NCI-H510A treated with DMSO at 0.1 percent for 48 hours (cell line): Measurements from ENCODE around the gene OSBPL9.

Experiments used
- DNase-seq: peaks from one replicate; lab custom pipeline; 2025; lab: John Stamatoyannopoulos, UW

Gene OSBPL9, protein sequence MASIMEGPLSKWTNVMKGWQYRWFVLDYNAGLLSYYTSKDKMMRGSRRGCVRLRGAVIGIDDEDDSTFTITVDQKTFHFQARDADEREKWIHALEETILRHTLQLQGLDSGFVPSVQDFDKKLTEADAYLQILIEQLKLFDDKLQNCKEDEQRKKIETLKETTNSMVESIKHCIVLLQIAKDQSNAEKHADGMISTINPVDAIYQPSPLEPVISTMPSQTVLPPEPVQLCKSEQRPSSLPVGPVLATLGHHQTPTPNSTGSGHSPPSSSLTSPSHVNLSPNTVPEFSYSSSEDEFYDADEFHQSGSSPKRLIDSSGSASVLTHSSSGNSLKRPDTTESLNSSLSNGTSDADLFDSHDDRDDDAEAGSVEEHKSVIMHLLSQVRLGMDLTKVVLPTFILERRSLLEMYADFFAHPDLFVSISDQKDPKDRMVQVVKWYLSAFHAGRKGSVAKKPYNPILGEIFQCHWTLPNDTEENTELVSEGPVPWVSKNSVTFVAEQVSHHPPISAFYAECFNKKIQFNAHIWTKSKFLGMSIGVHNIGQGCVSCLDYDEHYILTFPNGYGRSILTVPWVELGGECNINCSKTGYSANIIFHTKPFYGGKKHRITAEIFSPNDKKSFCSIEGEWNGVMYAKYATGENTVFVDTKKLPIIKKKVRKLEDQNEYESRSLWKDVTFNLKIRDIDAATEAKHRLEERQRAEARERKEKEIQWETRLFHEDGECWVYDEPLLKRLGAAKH

DNA sequence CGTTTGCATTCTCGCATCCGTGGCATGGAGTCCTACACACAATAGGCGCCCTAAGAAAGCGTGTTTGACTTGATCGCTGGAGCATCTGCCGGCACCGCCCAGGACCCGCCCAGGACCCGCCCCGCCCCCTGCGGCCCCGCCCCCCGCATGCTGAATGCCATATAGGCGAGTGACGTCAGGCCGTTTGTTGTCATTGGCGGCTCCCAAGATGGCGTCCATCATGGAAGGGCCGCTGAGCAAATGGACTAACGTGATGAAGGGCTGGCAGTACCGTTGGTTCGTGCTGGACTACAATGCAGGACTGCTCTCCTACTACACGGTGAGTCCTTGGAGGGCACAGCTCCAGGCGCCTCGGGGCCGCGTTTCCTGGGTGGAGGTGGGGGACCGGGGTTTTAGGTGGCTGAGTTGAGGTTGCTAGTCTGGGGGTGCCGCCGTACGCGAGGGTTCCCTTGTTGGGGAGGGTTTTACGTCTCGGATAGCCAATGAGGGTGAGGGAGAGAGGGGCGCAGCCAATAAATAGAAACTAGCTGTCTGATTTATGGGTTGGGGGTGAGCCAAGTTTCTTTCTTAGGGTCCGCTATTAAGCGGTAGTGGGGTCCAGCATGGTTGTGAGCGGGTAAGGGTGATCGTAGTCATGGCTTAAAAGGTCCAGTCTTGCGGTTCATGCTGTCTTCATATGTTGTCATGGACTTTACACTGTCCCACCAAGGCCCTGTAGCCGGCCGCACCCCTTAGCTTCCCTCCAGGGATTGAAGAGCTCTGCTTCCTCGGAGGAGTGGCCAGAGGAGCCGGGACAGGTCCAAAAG, at the start of gene OSBPL9:
TSS of gene OSBPL9 (plus strand) at position 190 of the 806 bp plus-strand sequence. CDS start at position 209, 19 bp downstream.
- DNase-seq: peak; percentile 93

DNA sequence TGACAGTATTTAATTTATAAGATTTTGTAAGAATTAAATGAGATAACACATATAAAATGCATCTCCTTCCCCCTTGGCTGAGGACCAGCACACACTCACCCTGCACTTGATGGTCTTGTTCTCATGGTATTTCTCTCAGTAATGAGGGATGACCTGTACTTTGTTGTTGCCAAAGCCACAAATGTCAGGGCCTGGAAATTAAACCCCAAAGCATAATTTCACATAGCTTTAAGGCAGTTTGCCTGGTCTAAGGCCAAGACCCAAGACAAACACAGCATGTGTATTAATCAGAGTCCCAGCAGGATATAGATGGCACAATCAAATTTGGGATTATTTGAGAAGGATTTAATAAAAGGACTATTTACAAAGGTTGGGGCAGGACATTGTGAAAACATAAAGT, 49.2 kb upstream of the OSBPL9 start:
- no peak for DNase-seq

DNA sequence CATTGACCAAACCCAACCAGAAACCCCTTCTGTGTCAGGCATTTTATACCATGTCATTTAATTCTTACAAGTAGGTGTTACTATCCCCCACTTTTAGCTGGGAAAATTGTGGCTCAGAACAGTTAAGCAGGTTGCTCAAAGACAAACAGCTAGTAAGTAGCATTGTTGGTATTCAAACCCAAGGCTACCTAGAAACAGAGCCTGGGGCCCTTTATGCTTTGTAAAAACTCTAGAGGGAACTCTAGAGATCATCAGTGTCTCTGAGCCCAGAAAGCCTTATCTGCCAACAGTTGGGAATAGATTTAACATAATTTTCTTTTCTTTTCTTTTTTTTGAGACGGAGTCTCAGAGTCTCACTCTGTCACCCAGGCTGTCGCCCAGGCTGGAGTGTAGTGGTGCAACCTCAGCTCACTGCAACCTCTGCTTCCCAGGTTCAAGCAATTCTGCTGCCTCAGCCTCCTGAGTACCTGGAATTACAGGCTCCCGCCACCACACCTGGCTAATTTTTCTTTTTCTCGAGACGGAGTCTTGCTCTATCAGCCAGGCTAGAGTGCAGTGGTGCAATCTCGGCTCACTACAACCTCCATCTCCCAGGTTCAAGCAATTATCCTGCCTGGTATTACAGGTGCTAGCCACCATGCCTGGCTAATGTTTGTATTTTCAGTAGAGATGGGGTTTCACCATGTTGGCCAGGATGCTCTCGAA, 48.5 kb upstream of the OSBPL9 start:
- DNase-seq: no peak

DNA sequence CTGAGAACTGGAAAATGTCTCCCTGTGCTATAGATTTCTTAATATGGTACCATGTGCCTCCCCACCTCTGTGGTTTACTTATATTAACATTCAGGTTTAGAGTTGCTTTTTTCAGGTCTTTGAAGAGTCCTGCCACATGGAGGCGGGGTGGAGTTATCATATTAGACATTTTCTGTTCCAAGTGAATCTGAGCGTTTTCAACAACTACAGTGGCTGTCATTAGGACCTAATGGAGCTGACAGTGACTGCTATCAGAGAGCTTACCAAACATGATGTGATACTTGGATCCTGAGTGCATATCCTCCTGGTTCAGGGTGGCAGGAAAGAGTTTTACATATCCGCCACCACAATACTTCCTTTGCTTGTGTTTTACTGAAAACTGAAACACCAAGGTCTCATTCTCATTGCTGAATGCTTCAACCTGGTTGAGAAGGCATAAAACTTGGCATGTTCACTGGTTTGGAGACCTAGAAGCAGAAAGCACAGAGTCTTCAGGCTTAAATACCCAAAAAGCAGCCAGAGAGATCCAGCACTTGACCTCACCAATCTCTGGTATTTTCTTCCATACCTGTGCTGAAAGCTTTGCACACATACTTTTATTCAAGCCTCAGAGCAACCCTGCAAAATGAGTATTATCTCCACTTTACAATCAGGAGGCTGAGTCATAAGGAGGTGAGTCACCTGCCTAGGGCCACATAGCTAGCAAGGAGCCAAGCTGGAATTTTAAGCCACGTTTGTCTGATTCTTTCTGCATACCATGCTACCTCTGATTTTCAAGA, 47.4 kb upstream of the OSBPL9 start:
- DNase-seq: no peak

DNA sequence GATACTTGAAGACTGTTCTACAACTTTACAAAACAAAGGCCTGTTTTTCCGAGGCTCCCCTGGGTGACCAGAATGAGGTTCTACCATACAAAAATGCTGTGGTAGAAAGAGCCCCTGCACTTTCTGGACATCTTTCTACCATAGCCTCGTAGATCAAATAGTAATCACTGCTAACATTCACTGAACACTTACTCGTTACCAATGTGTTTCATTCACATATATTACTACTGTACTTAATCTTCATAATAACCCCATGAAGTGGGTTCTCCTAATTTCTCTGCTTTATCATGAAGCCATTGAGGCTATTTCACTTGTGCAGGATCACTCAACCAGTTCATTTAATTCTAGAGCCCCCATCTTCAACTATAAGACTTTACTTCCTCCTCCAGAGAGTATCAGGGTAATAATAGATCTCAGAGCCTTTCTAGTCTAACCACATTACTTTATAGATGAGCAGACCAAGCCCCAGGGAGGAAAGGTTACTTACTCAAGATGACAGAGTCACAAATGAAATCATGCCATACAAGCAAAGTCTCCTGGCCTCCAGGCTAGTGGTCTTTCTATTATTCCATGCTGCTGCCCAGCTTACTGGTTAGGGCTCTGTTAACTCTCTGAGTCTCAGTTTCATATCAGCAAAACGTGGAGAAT, 46.7 kb upstream of the OSBPL9 start:
- DNase-seq: no peak

DNA sequence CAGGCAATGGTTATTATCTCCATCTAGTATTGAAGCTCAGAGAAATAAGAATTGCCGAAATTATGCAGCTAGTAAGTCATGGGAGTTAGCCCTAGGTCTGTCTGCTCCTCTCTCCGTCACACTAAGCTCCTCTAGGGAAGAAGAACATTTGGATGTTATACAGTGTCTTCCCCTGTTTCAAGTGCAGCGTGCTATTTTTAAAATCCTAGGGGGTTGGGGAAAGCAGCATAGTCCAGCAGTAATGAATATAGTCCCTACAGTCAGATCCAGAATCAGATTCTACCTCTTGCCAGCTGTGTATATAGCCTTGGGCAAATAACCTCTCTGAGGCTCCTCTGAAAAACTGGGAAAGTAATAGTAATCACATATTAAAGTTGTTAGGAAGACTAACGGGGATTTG, 44.5 kb upstream of the OSBPL9 start:
- no peak for DNase-seq

DNA sequence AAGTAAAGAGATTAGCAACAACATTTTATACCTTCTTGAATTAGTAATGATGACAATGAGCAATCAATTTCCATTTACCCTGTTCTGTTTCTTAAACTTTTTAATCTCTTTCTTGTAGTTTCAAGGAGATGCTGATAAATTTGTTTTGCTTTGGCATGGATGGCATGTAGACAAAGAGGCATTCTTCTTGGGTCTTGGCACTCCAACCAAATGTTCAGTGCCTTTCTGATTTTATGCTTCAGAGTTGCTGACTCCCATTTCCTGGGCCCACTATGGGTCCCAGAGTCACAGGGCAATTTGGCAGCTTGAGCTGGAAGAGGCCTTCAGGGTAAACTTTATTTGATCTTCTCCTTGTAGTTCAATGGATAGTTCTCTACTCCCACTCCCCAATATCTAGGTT, 42.1 kb upstream of the OSBPL9 start:
- DNase-seq: no peak

DNA sequence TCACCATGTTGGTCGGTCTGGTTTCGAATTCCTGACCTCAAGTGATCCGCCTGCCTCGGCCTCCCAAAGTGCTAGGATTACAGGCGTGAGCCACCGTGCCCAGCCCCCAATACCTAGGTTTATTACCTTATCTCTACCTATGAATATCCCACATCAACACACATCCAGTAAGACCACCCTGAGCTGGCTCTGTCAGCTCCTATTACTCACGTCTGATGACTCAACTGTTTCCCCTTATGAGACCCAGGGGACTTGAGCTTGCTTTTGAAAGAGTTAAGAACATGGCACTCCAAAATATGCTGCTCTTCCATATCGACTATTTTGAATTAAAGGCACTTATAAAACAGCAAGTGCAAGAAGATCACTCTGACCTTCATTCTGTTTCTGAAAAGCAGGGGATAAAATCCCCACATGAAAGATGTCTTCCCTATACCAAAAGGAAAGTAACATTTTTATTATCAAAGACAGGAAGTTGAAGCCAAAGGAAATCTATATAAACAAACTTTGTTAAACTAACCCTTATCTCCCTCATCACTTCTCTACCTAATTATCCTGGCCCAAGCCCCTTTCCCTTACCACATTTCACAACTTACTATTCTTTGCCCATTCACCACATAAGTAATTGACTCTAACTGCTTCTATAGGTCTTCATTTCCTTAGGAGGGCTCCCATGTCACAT, 41.3 kb upstream of the OSBPL9 start:
- no peak for DNase-seq

DNA sequence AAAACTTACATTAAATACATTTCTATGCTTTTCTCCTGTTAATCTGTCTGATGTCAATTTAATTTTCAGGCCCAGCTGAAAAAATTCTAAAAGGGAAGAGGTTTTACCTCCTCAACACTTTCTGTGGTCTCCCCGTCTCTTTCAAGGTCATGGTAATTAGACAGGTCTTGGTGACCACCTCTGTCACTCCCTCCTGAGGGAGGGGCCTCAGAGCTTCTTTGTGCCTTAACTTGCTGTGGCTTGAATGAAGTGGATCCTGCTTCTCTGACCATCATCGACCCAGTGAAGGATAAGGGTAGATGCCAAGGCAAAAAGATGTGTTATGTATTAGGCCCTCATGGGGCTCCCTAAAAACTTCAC, 40.8 kb upstream of the OSBPL9 start:
- no peak for DNase-seq

DNA sequence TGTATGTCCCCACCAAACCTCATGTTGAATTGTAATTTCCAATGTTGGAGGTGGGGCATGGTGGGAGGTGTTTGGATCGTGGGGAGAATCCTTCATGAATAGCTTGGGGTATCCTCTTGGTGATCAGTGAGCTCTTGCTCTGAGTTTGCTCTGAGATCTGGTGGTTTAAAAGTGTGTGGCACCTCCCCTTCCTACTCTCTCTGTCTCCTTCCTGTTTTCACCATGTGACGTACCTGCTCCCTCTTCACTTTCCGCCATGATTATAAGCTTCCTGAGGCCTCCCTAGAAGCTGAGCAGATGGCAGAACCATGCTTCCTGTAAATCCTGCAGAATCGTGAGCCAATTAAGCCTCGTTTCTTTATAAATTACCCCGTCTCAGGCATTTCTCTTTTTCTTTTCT, 40.0 kb upstream of the OSBPL9 start:
- no peak for DNase-seq

DNA sequence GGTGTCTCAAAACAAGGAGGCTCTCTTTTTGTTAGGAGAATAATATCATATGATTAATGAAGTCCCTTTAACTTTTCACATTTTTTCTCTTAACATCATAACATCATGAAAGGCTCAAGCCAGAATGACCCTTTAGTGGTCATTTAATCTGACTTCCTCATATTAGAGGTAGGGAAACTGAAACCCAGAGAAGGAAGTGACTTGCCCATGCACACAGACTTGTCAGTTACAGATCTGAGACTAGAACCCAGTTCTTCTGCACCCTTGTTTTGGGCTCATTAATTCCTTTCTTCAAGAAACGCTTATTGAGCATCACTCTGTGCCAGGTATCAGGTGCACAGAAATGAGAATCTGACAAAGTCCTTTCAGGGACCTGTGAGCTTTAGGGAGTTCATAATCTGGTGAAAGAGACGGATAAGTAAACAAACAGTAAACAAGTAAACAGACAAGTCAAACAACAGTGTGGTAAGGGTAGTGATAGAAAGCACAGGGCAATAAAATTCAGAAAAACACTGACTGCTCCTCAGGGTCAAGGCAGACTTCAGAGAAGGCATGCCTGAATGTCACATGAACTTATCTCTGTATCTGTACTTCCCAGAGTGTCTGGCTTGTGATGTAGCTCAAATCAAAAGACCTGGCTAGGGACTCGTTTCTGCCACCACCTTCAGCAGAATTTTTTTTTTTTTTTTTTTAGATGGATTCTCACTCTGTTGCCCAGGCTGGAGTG, 38.3 kb upstream of the OSBPL9 start:
- DNase-seq: no peak

DNA sequence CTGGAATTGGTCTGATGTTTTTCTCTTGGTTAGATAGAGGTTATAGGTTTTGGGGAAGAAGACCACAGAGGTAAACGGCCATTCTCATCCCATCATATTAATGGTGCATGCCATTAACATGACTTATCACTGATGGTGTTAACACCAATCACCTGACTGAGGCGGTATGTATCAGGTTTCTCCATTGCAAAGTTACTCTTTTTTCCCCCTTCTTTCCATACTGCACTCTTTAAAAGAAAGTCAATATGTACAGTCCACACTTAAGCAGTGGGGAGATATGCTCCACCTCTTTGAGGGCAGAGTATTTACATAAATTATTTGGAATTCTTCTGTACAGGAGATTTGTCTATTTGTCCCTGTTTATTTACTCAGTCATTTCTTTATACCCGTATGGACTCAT, 35.7 kb upstream of the OSBPL9 start:
- no peak for DNase-seq

DNA sequence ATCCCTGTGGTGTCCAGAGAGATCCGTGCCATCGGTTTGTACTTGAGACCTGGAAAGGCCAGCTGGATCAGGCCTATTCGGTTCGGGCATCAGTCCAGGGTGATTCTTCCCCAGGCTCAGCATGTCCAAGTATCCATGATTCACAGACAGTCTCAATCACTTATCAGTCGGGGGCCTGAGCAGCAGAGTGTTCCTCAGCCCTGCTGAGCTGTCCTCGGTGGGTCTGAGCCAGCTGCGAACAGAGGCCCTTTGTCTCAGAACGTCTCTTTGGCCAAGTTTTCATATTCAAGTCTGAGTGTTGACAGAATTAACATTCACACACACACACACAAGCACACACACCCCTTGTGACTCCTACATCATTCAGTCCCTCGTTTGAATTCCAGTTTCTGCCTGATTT, 33.4 kb upstream of the OSBPL9 start:
- DNase-seq: no peak

DNA sequence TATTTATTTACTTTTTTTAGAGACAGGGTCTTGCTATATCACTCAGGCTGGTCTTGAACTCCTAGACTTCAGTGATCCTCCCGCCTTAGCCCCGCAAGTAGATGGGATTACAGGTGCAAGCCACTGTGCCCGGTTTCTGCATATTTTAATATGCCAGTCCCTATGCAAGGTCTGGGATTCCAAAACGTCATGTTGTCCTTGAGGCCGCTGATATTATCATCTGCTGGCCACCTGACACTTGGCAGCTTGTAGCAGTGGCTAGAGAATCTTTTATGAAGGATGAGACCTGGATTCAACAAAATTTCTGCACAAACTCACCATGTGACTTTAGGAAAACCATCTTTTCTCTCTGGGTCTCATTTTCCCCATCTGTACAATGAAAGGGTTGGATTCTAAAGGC, 32.9 kb upstream of the OSBPL9 start:
- DNase-seq: no peak

DNA sequence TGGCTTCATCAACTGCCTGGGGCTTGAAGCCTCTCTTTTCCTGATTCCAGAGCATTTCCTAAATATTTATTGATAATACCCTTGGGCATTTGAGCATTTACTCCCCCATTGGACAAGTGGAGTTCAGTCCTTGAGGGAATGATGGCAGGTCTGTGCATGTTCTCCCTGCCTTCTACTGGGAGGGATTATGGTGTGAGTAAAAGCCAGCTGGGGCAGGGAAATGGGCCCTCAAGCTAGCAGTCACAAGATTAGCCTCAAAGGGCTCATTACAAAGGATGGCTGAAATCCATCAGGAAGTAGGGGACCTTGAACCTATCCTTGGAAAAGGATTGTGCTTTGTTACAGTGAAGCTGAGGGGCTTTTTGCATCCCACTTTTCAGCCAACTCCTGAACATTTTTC, 24.2 kb upstream of the OSBPL9 start:
- no peak for DNase-seq

DNA sequence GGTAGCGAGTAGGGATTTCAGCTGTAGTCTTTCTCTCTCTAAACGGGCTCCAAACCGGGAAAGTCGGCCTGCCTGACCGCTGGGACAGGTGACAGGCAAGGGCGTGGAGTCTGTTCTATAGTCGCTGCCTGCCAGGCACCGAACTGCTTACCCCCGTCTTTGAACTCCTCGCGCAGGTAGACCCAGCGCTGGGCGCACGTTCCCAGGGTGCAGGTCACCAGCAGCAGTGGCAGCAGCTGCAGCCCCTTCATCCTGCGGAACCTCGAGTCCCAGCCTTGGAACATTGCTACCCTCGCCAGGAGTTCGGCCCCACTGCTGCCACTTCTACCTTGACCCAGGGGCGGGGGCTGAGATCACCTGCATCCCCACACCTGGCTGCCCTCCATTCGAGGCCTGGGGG, 22.2 kb upstream of the OSBPL9 start:
- no peak for DNase-seq

DNA sequence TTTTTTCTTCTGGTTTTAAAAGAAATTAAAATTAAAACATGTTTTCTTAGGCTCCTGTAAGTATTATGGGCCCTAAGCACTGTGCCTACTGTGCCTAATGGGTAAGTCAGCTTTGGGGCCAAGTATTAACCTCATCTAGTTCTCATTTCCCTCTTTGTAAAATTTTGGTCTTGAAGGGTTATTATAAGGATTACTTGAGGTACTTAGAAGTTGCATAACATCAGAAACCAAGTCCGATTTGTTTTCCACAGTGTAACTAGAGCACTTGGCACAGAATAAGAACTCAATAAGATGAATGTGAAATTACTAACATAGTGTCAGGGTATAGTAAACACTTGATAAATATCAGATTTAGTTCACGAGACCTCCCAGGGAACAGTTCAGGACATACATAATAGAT, 16.4 kb upstream of the OSBPL9 start:
- DNase-seq: no peak

DNA sequence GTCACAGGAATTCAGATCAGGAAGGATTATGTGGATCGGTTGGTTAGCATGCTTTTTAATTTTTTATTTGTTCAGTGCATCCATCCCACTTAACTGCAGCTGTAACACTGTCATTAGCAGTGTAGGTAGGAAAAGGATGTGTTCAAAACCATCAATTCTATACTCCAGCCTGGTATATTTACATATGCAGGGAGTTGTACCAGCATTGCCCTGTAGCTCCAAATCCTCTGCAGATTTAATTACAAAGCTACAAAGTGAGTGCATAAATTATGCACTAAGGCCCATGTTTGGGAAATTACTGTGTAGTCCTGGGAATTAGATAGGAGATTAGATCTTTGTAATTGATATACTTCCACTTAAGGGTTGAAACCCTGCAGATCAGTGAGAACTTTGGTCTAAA, 15.9 kb upstream of the OSBPL9 start:
- no peak for DNase-seq

DNA sequence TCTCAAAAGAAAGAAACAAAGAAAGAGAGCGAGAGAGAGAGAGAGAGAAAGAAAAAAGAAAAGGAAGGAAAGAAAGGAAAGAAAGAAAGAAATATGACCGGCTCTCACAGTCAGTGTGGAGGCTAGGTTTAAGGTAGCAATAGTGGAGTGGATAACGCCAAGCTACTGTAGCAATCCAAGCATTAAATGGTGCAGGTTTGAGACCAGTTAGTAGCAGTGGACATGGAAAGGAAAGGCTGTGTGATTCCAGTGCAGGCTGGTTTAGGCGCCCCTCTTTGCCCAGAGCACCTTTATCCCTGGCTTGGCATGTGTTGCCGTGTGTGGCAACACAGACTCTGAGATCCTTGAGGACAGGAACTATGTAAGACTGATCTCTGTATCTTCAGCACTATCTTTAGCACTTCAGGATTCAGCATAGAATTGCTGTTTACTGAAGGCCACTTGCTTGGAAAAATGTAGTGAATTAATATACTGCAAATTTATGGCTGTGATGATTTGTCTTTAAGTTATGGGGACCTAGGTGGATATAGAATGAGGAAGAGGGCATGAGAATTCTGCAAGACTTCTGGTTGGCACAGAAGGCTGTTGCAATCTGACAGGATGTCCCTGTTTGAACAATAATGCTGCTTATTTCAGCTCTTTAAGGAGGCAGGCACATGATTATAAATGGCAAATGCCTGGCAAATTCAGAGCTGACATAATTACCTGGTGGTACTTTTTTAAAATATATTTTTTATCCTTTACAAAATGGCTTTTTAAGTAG, 10.8 kb upstream of the OSBPL9 start:
- DNase-seq: no peak
